GM12891 (cell line): ENCODE measurements around the gene TMEM245.

Source experiments
- POLR2A ChIP-seq: IDR thresholded peaks from 2 replicates; pipeline ENCODE4 v1.6.1; 2011; ENCODE audit warnings: low read depth, low read length, control low read depth
- TAF1 ChIP-seq: IDR thresholded peaks from 2 replicates; pipeline ENCODE4 v1.6.1; 2011; ENCODE audit warnings: low read depth, low read length, control low read depth

- TF ChIP-seq TAF1, result no peak
- no peak for TF ChIP-seq POLR2A
Measured at GRCh38 chr9:109072133-109072692, 47.5 kb downstream of the TMEM245 start.
